Activated B cell treated with CpG ODN at 0.5 μM for 24 hours (primary cell): ENCODE data around the gene SLC9A3. TPM values are rescaled to one million over a fixed set of nuclear protein-coding genes. Genes with fewer than 3 reads are reported as not detected.

Experiments
- ATAC-seq: fragments of 200-7000 bp; cut with Tn5 transposase; one replicate; pipeline ENCODE4 v1.10.0; 2021; ENCODE audit warnings: low read depth, mild to moderate bottlenecking, moderate library complexity
- CTCF ChIA-PET: fragments of 350-600 bp; sonication (Branson Sonifier 250); formaldehyde crosslinking; loops from one replicate; lab custom pipeline; 2021; ENCODE audit warnings: antibody characterized with exemption; lab: Charles Lee
- POLR2A ChIA-PET: fragments of 350-600 bp; sonication (Branson Sonifier 250); formaldehyde crosslinking; loops from one replicate; lab custom pipeline; 2021; ENCODE audit warnings: antibody characterized with exemption; lab: Charles Lee
- DNase-seq: peaks from one replicate; pipeline ENCODE4 v3.0.0; 2022
- H3K27ac Mint-ChIP-seq: one replicate; pipeline ENCODE4 v1.8.0; 2020; ENCODE audit warnings: mixed read lengths
- H3K27me3 Mint-ChIP-seq: one replicate; pipeline ENCODE4 v1.8.0; 2021; ENCODE audit warnings: mixed read lengths
- H3K36me3 Mint-ChIP-seq: one replicate; pipeline ENCODE4 v1.8.0; 2021; ENCODE audit warnings: low read depth, mixed read lengths
- H3K4me1 Mint-ChIP-seq: one replicate; pipeline ENCODE4 v1.8.0; 2021; ENCODE audit warnings: mixed read lengths
- H3K4me3 Mint-ChIP-seq: one replicate; pipeline ENCODE4 v1.8.0; 2020; ENCODE audit warnings: mild to moderate bottlenecking, mixed read lengths
- H3K9me3 Mint-ChIP-seq: one replicate; pipeline ENCODE4 v1.8.0; 2020; ENCODE audit warnings: mixed read lengths
- CTCF ChIP-seq: fragments of 200-600 bp; IDR thresholded peaks from one replicate; pipeline ENCODE4 v1.8.0; 2022; ENCODE audit warnings: antibody characterized with exemption, mild to moderate bottlenecking
- intact Hi-C: fragments of 100-400 bp; cut with micrococcal nuclease; formaldehyde crosslinking; loops from one replicate; pipeline ENCODE4 v1.15.1; 2024
- total RNA-seq: library from RNA; stranded (reverse); gene quantifications from 2 replicates; pipeline ENCODE4 v1.2.3, GENCODE V29; 2022

The SLC9A3 gene
- total RNA-seq, 1 donor from 2014 or later: 0.20 TPM

GRCh38 chr5:534743-535671 is 10.8 kb upstream of the SLC9A3 start:
- DNase-seq: no peak
- H3K27me3 Mint-ChIP-seq: peaks cover 37% of the 10 kb centered on the region
- no peak overlapping the region for H3K27ac Mint-ChIP-seq
- TF ChIP-seq CTCF: no peak
- H3K4me1 Mint-ChIP-seq: peaks cover 20% of the 10 kb centered on the region
- no peak for ATAC-seq
- ChIA-PET CTCF (no interaction called here), POLR2A (no interaction called here)
- no peaks in the 10 kb centered on the region for H3K36me3 Mint-ChIP-seq
- H3K4me3 Mint-ChIP-seq: no peak overlapping the region
- intact Hi-C loops: no loop called here
- H3K9me3 Mint-ChIP-seq: no peaks in the 10 kb centered on the region

- Mint-ChIP-seq H3K4me1 (peaks cover 28% of the 10 kb centered on the region), H3K27me3 (peaks cover 40% of the 10 kb centered on the region), H3K36me3 (no peaks in the 10 kb centered on the region), H3K4me3 (no peak overlapping the region), H3K27ac (no peak overlapping the region), H3K9me3 (no peaks in the 10 kb centered on the region)
- ChIA-PET CTCF (no interaction called here), POLR2A (no interaction called here)
- no peak for DNase-seq
- TF ChIP-seq CTCF: no peak
- no peak for ATAC-seq
- intact Hi-C loops: no loop called here
Observed at GRCh38 chr5:533955-534742, 9.9 kb upstream of the SLC9A3 start.

GRCh38 chr5:533243-533954 is 9.2 kb upstream of the SLC9A3 start:
- no peak for TF ChIP-seq CTCF
- intact Hi-C loops: no loop called here
- no peak for DNase-seq
- no peak overlapping the region for H3K27ac Mint-ChIP-seq
- no peaks in the 10 kb centered on the region for H3K9me3 Mint-ChIP-seq
- CTCF ChIA-PET: no interaction called here
- H3K36me3 Mint-ChIP-seq: no peaks in the 10 kb centered on the region
- H3K4me3 Mint-ChIP-seq: no peak overlapping the region
- ATAC-seq: no peak
- H3K4me1 Mint-ChIP-seq: peaks cover 33% of the 10 kb centered on the region
- peaks cover 41% of the 10 kb centered on the region for H3K27me3 Mint-ChIP-seq
- POLR2A ChIA-PET: no interaction called here

- Mint-ChIP-seq H3K4me1 (peaks cover 35% of the 10 kb centered on the region), H3K27me3 (peaks cover 40% of the 10 kb centered on the region), H3K9me3 (no peaks in the 10 kb centered on the region), H3K36me3 (no peaks in the 10 kb centered on the region), H3K27ac (no peak overlapping the region), H3K4me3 (no peak overlapping the region)
- ATAC-seq (no peak), DNase-seq (no peak)
- intact Hi-C loops: no loop called here
- ChIA-PET CTCF (interaction anchor here (1.4 kb wide), 1 partner anchor 86 kb away, joined by 4 read pairs; no protein-coding TSS in a partner anchor), POLR2A (no interaction called here)
- TF ChIP-seq CTCF: no peak
Observed at GRCh38 chr5:532521-533242, 8.4 kb upstream of the SLC9A3 start.
